ENCODE results near the gene CGA. TPM values are rescaled to one million over a fixed set of nuclear protein-coding genes. Genes with fewer than 3 reads are reported as not detected.

CGA gene
- polyA plus RNA-seq, 1 donor from 2014 or later, result not detected

DNA sequence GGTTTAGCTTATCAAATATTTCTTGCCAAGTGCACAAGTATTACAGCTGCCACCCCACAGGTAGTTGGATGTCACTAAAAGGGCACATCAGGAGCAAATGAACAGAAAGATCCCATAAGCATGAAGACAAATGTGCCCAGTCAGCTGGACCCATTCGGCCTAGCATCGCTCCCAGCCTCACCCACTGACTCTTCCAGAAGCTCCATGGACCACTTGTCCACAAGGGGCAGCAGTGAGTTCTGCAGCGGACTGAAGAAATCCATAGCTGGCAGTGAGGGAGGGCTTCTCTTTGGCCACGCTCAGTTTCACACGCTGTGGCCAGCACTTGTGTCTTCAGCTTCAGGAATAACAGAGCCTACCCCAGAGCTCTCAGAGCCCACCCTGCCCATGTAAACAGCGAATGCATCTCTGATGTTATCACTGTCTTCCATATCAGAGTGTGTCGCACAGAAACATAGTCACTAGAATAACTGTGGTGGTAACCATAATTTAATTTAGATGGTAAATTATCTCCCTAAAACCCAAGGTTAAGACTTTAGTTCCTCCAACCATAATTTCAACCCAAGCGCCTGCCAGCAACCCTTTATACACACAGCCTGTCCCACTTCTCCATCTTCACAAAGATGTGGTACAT is 15.8 kb downstream of the CGA start:
- no peaks in the 10 kb centered on the region for H3K27me3 ChIP-seq (ENCODE audit: insufficient read depth, low read depth, low read length)
- no peak overlapping the region for H3K4me3 ChIP-seq (ENCODE audit: low read length)
- no peaks in the 10 kb centered on the region for H3K36me3 ChIP-seq (ENCODE audit: insufficient read depth, low read length)
- no peaks in the 10 kb centered on the region for H3K9me3 ChIP-seq (ENCODE audit: low read length)
- H3K9ac ChIP-seq (ENCODE audit: low read length), result no peak overlapping the region
- no peak overlapping the region for H2AFZ ChIP-seq (ENCODE audit: low read depth, low read length)
- no peaks in the 10 kb centered on the region for H4K20me1 ChIP-seq (ENCODE audit: insufficient read depth)
- no peak overlapping the region for H3K4me2 ChIP-seq (ENCODE audit: low read length)
- no peak overlapping the region for H3K27ac ChIP-seq (ENCODE audit: low read length)
- no peaks in the 10 kb centered on the region for H3K9me2 ChIP-seq (ENCODE audit: insufficient read depth, low read length)
- H3K79me2 ChIP-seq (replicated peaks; ENCODE audit: insufficient read depth, low read length), result no peaks in the 10 kb centered on the region
- TF ChIP-seq, protein P1, sequence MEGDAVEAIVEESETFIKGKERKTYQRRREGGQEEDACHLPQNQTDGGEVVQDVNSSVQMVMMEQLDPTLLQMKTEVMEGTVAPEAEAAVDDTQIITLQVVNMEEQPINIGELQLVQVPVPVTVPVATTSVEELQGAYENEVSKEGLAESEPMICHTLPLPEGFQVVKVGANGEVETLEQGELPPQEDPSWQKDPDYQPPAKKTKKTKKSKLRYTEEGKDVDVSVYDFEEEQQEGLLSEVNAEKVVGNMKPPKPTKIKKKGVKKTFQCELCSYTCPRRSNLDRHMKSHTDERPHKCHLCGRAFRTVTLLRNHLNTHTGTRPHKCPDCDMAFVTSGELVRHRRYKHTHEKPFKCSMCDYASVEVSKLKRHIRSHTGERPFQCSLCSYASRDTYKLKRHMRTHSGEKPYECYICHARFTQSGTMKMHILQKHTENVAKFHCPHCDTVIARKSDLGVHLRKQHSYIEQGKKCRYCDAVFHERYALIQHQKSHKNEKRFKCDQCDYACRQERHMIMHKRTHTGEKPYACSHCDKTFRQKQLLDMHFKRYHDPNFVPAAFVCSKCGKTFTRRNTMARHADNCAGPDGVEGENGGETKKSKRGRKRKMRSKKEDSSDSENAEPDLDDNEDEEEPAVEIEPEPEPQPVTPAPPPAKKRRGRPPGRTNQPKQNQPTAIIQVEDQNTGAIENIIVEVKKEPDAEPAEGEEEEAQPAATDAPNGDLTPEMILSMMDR (IDR thresholded peaks at IDR 0.05; ENCODE audit: poor library complexity, severe bottlenecking), result peak; percentile 65
- no peak for TF ChIP-seq SMC3 (conservative IDR thresholded peaks at IDR 0.05; ENCODE audit: poor library complexity)
- H3F3A ChIP-seq (ENCODE audit: insufficient read depth, low read length, poor library complexity, severe bottlenecking), result no peaks in the 10 kb centered on the region

DNA sequence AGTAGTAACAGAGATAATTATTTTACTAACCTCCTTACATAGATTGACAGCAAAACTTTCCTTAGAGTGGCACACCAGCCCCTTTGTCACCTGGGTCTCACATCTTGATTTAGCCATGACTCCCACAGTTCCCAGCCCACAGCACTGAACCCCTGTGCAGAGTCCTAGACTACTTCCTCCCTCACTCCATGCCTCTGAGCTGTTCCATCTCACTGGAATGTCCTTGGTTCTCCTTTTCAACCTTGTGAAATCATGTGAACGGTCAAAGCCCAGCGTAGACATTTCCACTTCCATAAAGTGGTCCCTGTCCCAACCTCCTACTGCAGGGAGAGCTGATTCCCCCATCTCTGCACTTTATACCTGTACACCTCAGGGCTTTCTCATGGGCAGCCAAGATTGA is 19.7 kb downstream of the CGA start:
- no peaks in the 10 kb centered on the region for H3K27me3 ChIP-seq (ENCODE audit: insufficient read depth, low read depth, low read length)
- H3F3A ChIP-seq (ENCODE audit: insufficient read depth, low read length, poor library complexity, severe bottlenecking), result no peaks in the 10 kb centered on the region
- no peak overlapping the region for H3K4me3 ChIP-seq (ENCODE audit: low read length)
- no peak for TF ChIP-seq SMC3 (conservative IDR thresholded peaks at IDR 0.05; ENCODE audit: poor library complexity)
- TF ChIP-seq RAD21 (conservative IDR thresholded peaks at IDR 0.05), result no peak
- TF ChIP-seq MXI1 (conservative IDR thresholded peaks at IDR 0.05; ENCODE audit: poor library complexity, severe bottlenecking), result no peak
- TF ChIP-seq, protein P1 (IDR thresholded peaks at IDR 0.05; ENCODE audit: poor library complexity, severe bottlenecking), result no peak
- no peak for TF ChIP-seq EP300 (conservative IDR thresholded peaks at IDR 0.05; ENCODE audit: poor library complexity, severe bottlenecking)
- no peaks in the 10 kb centered on the region for H3K36me3 ChIP-seq (ENCODE audit: insufficient read depth, low read length)
- H4K20me1 ChIP-seq (ENCODE audit: insufficient read depth), result no peaks in the 10 kb centered on the region
- H3K4me2 ChIP-seq (ENCODE audit: low read length), result no peak overlapping the region
- no peak overlapping the region for H3K27ac ChIP-seq (ENCODE audit: low read length)
- no peak overlapping the region for H3K9ac ChIP-seq (ENCODE audit: low read length)
- no peaks in the 10 kb centered on the region for H3K9me3 ChIP-seq (ENCODE audit: low read length)
- no peaks in the 10 kb centered on the region for H3K9me2 ChIP-seq (ENCODE audit: insufficient read depth, low read length)
- H2AFZ ChIP-seq (ENCODE audit: low read depth, low read length), result no peak overlapping the region
- H3K79me2 ChIP-seq (replicated peaks; ENCODE audit: insufficient read depth, low read length), result no peaks in the 10 kb centered on the region

DNA sequence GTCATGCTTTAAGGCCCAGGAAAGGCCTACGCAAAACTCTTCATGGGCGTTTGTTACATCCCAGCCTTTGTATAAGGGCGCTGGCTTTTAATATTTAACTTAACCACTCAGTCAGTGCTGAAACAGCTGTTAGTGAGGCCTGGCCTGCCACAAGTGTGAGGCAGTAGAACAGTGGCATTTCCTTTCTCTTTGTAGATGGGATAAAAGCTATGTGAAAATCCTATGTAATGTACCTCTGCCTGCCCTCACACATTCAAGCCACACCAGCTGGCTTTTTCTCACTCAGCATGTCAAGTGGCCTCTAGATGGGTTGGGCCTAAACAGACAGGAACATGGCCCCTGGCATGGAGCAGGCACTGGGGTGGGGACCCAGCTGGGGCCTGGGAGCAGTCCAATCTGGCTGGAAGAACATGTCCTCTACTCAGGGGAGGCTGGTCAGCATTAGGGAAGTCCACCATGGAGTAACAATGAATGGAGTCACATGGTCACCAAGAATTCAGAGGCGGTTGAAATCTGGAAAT is 20.7 kb downstream of the CGA start:
- H3K27ac ChIP-seq (ENCODE audit: low read length), result no peak overlapping the region
- no peak overlapping the region for H3K4me2 ChIP-seq (ENCODE audit: low read length)
- H3K36me3 ChIP-seq (ENCODE audit: insufficient read depth, low read length), result no peaks in the 10 kb centered on the region
- H3K4me3 ChIP-seq (ENCODE audit: low read length), result no peak overlapping the region
- no peaks in the 10 kb centered on the region for H4K20me1 ChIP-seq (ENCODE audit: insufficient read depth)
- H2AFZ ChIP-seq (ENCODE audit: low read depth, low read length), result no peak overlapping the region
- H3K9me3 ChIP-seq (ENCODE audit: low read length), result no peaks in the 10 kb centered on the region
- no peaks in the 10 kb centered on the region for H3F3A ChIP-seq (ENCODE audit: insufficient read depth, low read length, poor library complexity, severe bottlenecking)
- TF ChIP-seq MXI1 (conservative IDR thresholded peaks at IDR 0.05; ENCODE audit: poor library complexity, severe bottlenecking), result no peak
- no peak for TF ChIP-seq EZH2 (IDR thresholded peaks at IDR 0.05; ENCODE audit: borderline replicate concordance, insufficient read depth, low read length, poor library complexity, severe bottlenecking)
- TF ChIP-seq EP300 (conservative IDR thresholded peaks at IDR 0.05; ENCODE audit: poor library complexity, severe bottlenecking), result no peak
- TF ChIP-seq, protein P1 (IDR thresholded peaks at IDR 0.05; ENCODE audit: poor library complexity, severe bottlenecking), result no peak
- no peak for TF ChIP-seq SMC3 (conservative IDR thresholded peaks at IDR 0.05; ENCODE audit: poor library complexity)
- no peak for TF ChIP-seq POLR2AphosphoS5 (IDR thresholded peaks at IDR 0.05)
- no peak for TF ChIP-seq RAD21 (conservative IDR thresholded peaks at IDR 0.05)
- no peak for TF ChIP-seq TAF1 (IDR thresholded peaks at IDR 0.05; ENCODE audit: low read depth)
- TF ChIP-seq, protein P2, sequence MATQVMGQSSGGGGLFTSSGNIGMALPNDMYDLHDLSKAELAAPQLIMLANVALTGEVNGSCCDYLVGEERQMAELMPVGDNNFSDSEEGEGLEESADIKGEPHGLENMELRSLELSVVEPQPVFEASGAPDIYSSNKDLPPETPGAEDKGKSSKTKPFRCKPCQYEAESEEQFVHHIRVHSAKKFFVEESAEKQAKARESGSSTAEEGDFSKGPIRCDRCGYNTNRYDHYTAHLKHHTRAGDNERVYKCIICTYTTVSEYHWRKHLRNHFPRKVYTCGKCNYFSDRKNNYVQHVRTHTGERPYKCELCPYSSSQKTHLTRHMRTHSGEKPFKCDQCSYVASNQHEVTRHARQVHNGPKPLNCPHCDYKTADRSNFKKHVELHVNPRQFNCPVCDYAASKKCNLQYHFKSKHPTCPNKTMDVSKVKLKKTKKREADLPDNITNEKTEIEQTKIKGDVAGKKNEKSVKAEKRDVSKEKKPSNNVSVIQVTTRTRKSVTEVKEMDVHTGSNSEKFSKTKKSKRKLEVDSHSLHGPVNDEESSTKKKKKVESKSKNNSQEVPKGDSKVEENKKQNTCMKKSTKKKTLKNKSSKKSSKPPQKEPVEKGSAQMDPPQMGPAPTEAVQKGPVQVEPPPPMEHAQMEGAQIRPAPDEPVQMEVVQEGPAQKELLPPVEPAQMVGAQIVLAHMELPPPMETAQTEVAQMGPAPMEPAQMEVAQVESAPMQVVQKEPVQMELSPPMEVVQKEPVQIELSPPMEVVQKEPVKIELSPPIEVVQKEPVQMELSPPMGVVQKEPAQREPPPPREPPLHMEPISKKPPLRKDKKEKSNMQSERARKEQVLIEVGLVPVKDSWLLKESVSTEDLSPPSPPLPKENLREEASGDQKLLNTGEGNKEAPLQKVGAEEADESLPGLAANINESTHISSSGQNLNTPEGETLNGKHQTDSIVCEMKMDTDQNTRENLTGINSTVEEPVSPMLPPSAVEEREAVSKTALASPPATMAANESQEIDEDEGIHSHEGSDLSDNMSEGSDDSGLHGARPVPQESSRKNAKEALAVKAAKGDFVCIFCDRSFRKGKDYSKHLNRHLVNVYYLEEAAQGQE (IDR thresholded peaks at IDR 0.05; ENCODE audit: borderline replicate concordance), result no peak
- no peaks in the 10 kb centered on the region for H3K79me2 ChIP-seq (replicated peaks; ENCODE audit: insufficient read depth, low read length)
- no peaks in the 10 kb centered on the region for H3K9me2 ChIP-seq (ENCODE audit: insufficient read depth, low read length)
- no peaks in the 10 kb centered on the region for H3K27me3 ChIP-seq (ENCODE audit: insufficient read depth, low read depth, low read length)
- no peak overlapping the region for H3K9ac ChIP-seq (ENCODE audit: low read length)
